A549 (cell line): ENCODE data around the gene PIK3IP1. TPM values are rescaled to one million over a fixed set of nuclear protein-coding genes. Genes with fewer than 3 reads are reported as not detected.

Experiments used
- ATAC-seq, 2 experiments: fragments of 200-7000 bp in 1 of 2; fragments of >200 bp in 1 of 2; cut with Nextera tagmentation in 1 of 2; cut with Tn5 transposase in 1 of 2; 3 replicates each; pipeline versions ENCODE4 v1.8.0 to v1.9.1; 2018 to 2020; ENCODE audit warnings: mild to moderate bottlenecking in 1 of 2, moderate library complexity in 1 of 2
- CTCF ChIA-PET: fragments of 300-600 bp; sonication (Branson Sonifier 250); formaldehyde crosslinking; extraction: SDS; loops from one replicate; lab custom pipeline; 2021; ENCODE audit warnings: antibody characterized with exemption, inconsistent platforms; lab: Yijun Ruan, JAX
- POLR2A ChIA-PET: fragments of 350-600 bp; formaldehyde crosslinking; extraction: SDS; loops from one replicate; lab custom pipeline; 2021; ENCODE audit warnings: antibody characterized with exemption, inconsistent platforms; lab: Yijun Ruan, JAX
- DNase-seq, 2 experiments: peaks; one replicate each; pipeline versions ENCODE4 v3.0.0 to v3.0.0-alpha.2; 2011 to 2016; ENCODE audit warnings: low read depth in 1 of 2, low spot score in 1 of 2
- FAIRE-seq: peaks from 2 replicates; lab custom pipeline; 2011; peaks lifted over from hg19 to GRCh38; lab: Jason Lieb, UNC
- H3K27ac ChIP-seq, 2 experiments: fragments of >200 bp; sonication (Bioruptor Twin); formaldehyde crosslinking; 3 replicates each; pipeline ENCODE4 v1.5.1; 2016 to 2017
- H3K4me1 ChIP-seq: fragments of >200 bp; sonication (Bioruptor Twin); formaldehyde crosslinking; 3 replicates; pipeline ENCODE4 v1.6.1; 2016
- H3K4me2 ChIP-seq: fragments of >200 bp; sonication (Bioruptor Twin); formaldehyde crosslinking; 3 replicates; pipeline ENCODE4 v1.6.1; 2016
- H3K4me3 ChIP-seq: fragments of >200 bp; sonication (Bioruptor Twin); formaldehyde crosslinking; 3 replicates; pipeline ENCODE4 v1.5.1; 2016
- H3K9me3 ChIP-seq: fragments of >200 bp; sonication (Bioruptor Twin); formaldehyde crosslinking; 3 replicates; pipeline ENCODE4 v1.6.1; 2016
- BCL3 ChIP-seq: fragments of >200 bp; sonication (Bioruptor Twin); formaldehyde crosslinking; IDR thresholded peaks from 3 replicates; pipeline ENCODE4 v1.6.1; 2016
- BHLHE40 ChIP-seq: IDR thresholded peaks from 2 replicates; pipeline ENCODE4 v1.6.1; 2012; ENCODE audit warnings: low read depth, low read length, inconsistent platforms
- CBX2 ChIP-seq: fragments of 200-600 bp; sonication (generic); IDR thresholded peaks from 2 replicates; pipeline ENCODE4 v1.6.1; 2016; ENCODE audit warnings: low read depth, mild to moderate bottlenecking, borderline replicate concordance
- CHD2 ChIP-seq: fragments of 150-350 bp; IDR thresholded peaks from 2 replicates; pipeline ENCODE4 v1.6.1; 2014; ENCODE audit warnings: low read length; ENCODE audit not compliant: partially characterized antibody
- ESRRA ChIP-seq: fragments of 150-350 bp; IDR thresholded peaks from 2 replicates; pipeline ENCODE4 v1.6.1; 2014; ENCODE audit warnings: mild to moderate bottlenecking, low read length, borderline replicate concordance
- HMGXB4 ChIP-seq: fragments of 250-450 bp; sonication (Bioruptor Pico); IDR thresholded peaks from 2 replicates; pipeline ENCODE4 v1.5.0; 2021; ENCODE audit warnings: mild to moderate bottlenecking, moderate library complexity, borderline replicate concordance
- JUN ChIP-seq, 2 experiments: fragments of >200 bp; sonication (Bioruptor Twin); formaldehyde crosslinking; IDR thresholded peaks; 2 replicates in 1 of 2; 3 replicates in 1 of 2; pipeline ENCODE4 v1.6.1; 2016 to 2017
- JUNB ChIP-seq: fragments of >200 bp; sonication (Bioruptor Twin); formaldehyde crosslinking; IDR thresholded peaks from 2 replicates; pipeline ENCODE4 v1.6.1; 2016
- MAFK ChIP-seq: fragments of 450-650 bp; IDR thresholded peaks from 2 replicates; pipeline ENCODE4 v1.6.1; 2014; ENCODE audit not compliant: partially characterized antibody
- NPAS2 ChIP-seq: fragments of 250-450 bp; sonication (Bioruptor Pico); IDR thresholded peaks from 2 replicates; pipeline ENCODE4 v1.8.0; 2022; ENCODE audit warnings: mild to moderate bottlenecking, moderate library complexity, borderline replicate concordance
- PHF8 ChIP-seq: fragments of 200-600 bp; sonication (generic); IDR thresholded peaks from 2 replicates; pipeline ENCODE4 v1.6.1; 2016; ENCODE audit warnings: low read depth, mild to moderate bottlenecking, antibody characterized with exemption, moderate library complexity, borderline replicate concordance
- POLR2AphosphoS2 ChIP-seq: conservative IDR thresholded peaks from 2 replicates; pipeline ENCODE4 v1.6.1; 2012; ENCODE audit warnings: low read length, improper control_type of control experiment, inconsistent platforms
- RAD21 ChIP-seq, 2 experiments: fragments of >200 bp in 1 of 2; sonication (Bioruptor Twin) in 1 of 2; formaldehyde crosslinking in 1 of 2; IDR thresholded peaks in 1 of 2; conservative IDR thresholded peaks in 1 of 2; 2 replicates in 1 of 2; 3 replicates in 1 of 2; pipeline ENCODE4 v1.6.1; 2012 to 2018; ENCODE audit warnings: inconsistent platforms in 1 of 2
- RARB ChIP-seq: fragments of 250-450 bp; sonication (Bioruptor Pico); IDR thresholded peaks from 2 replicates; pipeline ENCODE4 v1.8.0; 2021; ENCODE audit warnings: mild to moderate bottlenecking, moderate library complexity
- RCOR1 ChIP-seq: fragments of 150-350 bp; IDR thresholded peaks from 2 replicates; pipeline ENCODE4 v1.6.1; 2014; ENCODE audit warnings: antibody characterized with exemption, low read length, low read depth
- USF2 ChIP-seq: fragments of 450-650 bp; IDR thresholded peaks from 2 replicates; pipeline ENCODE4 v1.6.1; 2014; ENCODE audit warnings: antibody characterized with exemption
- ZNF302 ChIP-seq: fragments of 250-450 bp; sonication (Bioruptor Pico); IDR thresholded peaks from 2 replicates; pipeline ENCODE4 v1.9.0; 2021; ENCODE audit warnings: inconsistent platforms, mild to moderate bottlenecking, moderate library complexity
- WGBS: methylation state at CpG from one replicate; pipeline ENCODE4 v1.1.6; 2017; ENCODE audit errors: missing lambda C conversion rate; 5-methylcytosine and 5-hydroxymethylcytosine counted together
- polyA plus RNA-seq, 4 experiments: library from polyadenylated mRNA; depleted of rRNA in 3 of 4; stranded (reverse); fragments of >200 nt; fragmentation: RNase III in 1 of 4; extraction: RNeasy Plus Mini Kit Qiagen cat#74134 plus additional on column Dnase treatment in 1 of 4; gene quantifications; 2 replicates in 3 of 4; 3 replicates in 1 of 4; pipeline ENCODE4 v1.2.3, GENCODE V29; 2011 to 2017
- TF ChIP-seq, protein P1 (sequence below): fragments of 200-600 bp; sonication (generic); IDR thresholded peaks from 2 replicates; pipeline ENCODE4 v1.6.1; 2016; ENCODE audit warnings: antibody characterized with exemption, mild to moderate bottlenecking, moderate library complexity
- TF ChIP-seq, protein P2 (sequence below): fragments of 150-350 bp; IDR thresholded peaks from 2 replicates; pipeline ENCODE4 v1.6.1; 2014; ENCODE audit warnings: low read depth, mild to moderate bottlenecking, low read length

The PIK3IP1 gene
- polyA plus RNA-seq, 2 of the 4 experiments (the other 2 are of a cell fraction) = 0.90 to 1.6 TPM

- ATAC-seq = no peak; a peak in 1 of 6 replicates
- POLR2A ChIA-PET = interaction anchor here (0.9 kb wide), 1 partner anchor 18 kb away, joined by 4 read pairs; no protein-coding TSS in a partner anchor
- FAIRE-seq = no peak
- DNase-seq = no peak
- Histone ChIP-seq H3K27ac (no peak overlapping the region), H3K4me3 (no peak overlapping the region), H3K9me3 (no peaks in the 10 kb centered on the region), H3K4me1 (no peaks in the 10 kb centered on the region), H3K4me2 (no peak overlapping the region)
- 82% methylated on average over 9 of the region's 9 CpGs for WGBS
- CTCF ChIA-PET = interaction anchor here (0.5 to 5.8 kb wide), 3 partner anchors 15 to 212 kb away, joined by 3 to 43 read pairs (median 5); no protein-coding TSS in a partner anchor
- TF ChIP-seq BCL3 = no peak
- TF ChIP-seq, protein P1, sequence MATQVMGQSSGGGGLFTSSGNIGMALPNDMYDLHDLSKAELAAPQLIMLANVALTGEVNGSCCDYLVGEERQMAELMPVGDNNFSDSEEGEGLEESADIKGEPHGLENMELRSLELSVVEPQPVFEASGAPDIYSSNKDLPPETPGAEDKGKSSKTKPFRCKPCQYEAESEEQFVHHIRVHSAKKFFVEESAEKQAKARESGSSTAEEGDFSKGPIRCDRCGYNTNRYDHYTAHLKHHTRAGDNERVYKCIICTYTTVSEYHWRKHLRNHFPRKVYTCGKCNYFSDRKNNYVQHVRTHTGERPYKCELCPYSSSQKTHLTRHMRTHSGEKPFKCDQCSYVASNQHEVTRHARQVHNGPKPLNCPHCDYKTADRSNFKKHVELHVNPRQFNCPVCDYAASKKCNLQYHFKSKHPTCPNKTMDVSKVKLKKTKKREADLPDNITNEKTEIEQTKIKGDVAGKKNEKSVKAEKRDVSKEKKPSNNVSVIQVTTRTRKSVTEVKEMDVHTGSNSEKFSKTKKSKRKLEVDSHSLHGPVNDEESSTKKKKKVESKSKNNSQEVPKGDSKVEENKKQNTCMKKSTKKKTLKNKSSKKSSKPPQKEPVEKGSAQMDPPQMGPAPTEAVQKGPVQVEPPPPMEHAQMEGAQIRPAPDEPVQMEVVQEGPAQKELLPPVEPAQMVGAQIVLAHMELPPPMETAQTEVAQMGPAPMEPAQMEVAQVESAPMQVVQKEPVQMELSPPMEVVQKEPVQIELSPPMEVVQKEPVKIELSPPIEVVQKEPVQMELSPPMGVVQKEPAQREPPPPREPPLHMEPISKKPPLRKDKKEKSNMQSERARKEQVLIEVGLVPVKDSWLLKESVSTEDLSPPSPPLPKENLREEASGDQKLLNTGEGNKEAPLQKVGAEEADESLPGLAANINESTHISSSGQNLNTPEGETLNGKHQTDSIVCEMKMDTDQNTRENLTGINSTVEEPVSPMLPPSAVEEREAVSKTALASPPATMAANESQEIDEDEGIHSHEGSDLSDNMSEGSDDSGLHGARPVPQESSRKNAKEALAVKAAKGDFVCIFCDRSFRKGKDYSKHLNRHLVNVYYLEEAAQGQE = no peak
- TF ChIP-seq RCOR1 = no peak
- TF ChIP-seq POLR2AphosphoS2 = no peak
- no peak for TF ChIP-seq ESRRA
- no peak for TF ChIP-seq NPAS2 (CRISPR knock-in tag)
- no peak for TF ChIP-seq CBX2
- no peak for TF ChIP-seq BHLHE40
- TF ChIP-seq JUNB = no peak
- no peak for TF ChIP-seq JUN (IDR thresholded peaks at IDR 0.05)
- no peak for TF ChIP-seq MAFK
- TF ChIP-seq CHD2 = no peak
- no peak for TF ChIP-seq PHF8
- TF ChIP-seq RARB = no peak
- TF ChIP-seq RAD21 (conservative IDR thresholded peaks at IDR 0.05 in 1 of 2, IDR thresholded peaks at IDR 0.05 in 1 of 2) = no peak
- no peak for TF ChIP-seq USF2
- TF ChIP-seq ZNF302 (CRISPR knock-in tag) = no peak
Measured at GRCh38 chr22:31327806-31328543, 35.7 kb upstream of the PIK3IP1 start.

GRCh38 chr22:31326877-31327276, 34.6 kb upstream of the PIK3IP1 start:
- TF ChIP-seq HMGXB4 (CRISPR knock-in tag) (no peak), JUN (IDR thresholded peaks at IDR 0.05) (no peak), JUNB (no peak)
- TF ChIP-seq, protein P2, sequence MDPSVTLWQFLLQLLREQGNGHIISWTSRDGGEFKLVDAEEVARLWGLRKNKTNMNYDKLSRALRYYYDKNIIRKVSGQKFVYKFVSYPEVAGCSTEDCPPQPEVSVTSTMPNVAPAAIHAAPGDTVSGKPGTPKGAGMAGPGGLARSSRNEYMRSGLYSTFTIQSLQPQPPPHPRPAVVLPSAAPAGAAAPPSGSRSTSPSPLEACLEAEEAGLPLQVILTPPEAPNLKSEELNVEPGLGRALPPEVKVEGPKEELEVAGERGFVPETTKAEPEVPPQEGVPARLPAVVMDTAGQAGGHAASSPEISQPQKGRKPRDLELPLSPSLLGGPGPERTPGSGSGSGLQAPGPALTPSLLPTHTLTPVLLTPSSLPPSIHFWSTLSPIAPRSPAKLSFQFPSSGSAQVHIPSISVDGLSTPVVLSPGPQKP = no peak
- CTCF ChIA-PET = interaction anchor here (1.5 to 5.8 kb wide), 3 partner anchors 14 to 54 kb away, joined by 4 to 43 read pairs (median 5); no protein-coding TSS in a partner anchor
- Histone ChIP-seq H3K4me3 (no peak overlapping the region), H3K4me1 (no peaks in the 10 kb centered on the region), H3K4me2 (no peak overlapping the region), H3K9me3 (no peaks in the 10 kb centered on the region), H3K27ac (no peak overlapping the region)
- 96% methylated on average over 8 of the region's 9 CpGs for WGBS
- ATAC-seq (no peak), DNase-seq (no peak), FAIRE-seq (no peak)
- POLR2A ChIA-PET = interaction anchor here (1.0 kb wide), 1 partner anchor 10 kb away, joined by 3 read pairs; no protein-coding TSS in a partner anchor
